HepG2 (cell line): ENCODE results near the gene SIT1. TPM values are rescaled to one million over a fixed set of nuclear protein-coding genes. Genes with fewer than 3 reads are reported as not detected.

ENCODE experiments used
- ATAC-seq: fragments of 200-7000 bp; cut with Tn5 transposase; 3 replicates; pipeline ENCODE4 v1.9.1; 2020; ENCODE audit warnings: mild to moderate bottlenecking, moderate library complexity
- BruUV-seq: library from RNA; stranded (reverse); fragments of 400-500 nt; replicated peaks from 2 replicates; lab custom pipeline; 2021; lab: Mats Ljungman, UMichigan
- CTCF ChIA-PET: fragments of 300-600 bp; formaldehyde crosslinking; extraction: SDS; loops from one replicate; lab custom pipeline; 2021; ENCODE audit warnings: low total read pairs, inconsistent platforms, low intra/inter-chr PET ratio; lab: Yijun Ruan, JAX
- POLR2A ChIA-PET: fragments of 350-600 bp; sonication (Branson Sonifier 250); formaldehyde crosslinking; loops from one replicate; lab custom pipeline; 2020; ENCODE audit warnings: antibody characterized with exemption, inconsistent platforms; lab: Yijun Ruan, JAX
- DNase-seq: peaks from one replicate; pipeline ENCODE4 v3.0.0-alpha.2; 2015; ENCODE audit warnings: low spot score
- FAIRE-seq: peaks from 3 replicates; lab custom pipeline; 2011; peaks lifted over from hg19 to GRCh38; lab: Jason Lieb, UNC
- H2AFZ ChIP-seq: one replicate; pipeline ENCODE4 v1.6.1; 2011; ENCODE audit warnings: low read length, inconsistent platforms
- H3K27ac ChIP-seq: fragments of 300-600 bp; 3 replicates; pipeline ENCODE4 v1.8.0; 2011; ENCODE audit warnings: mixed run types, mild to moderate bottlenecking, mixed read lengths, low read length, inconsistent platforms; ENCODE audit not compliant: insufficient read depth; ENCODE audit errors: extremely low read length
- H3K27me3 ChIP-seq, 2 experiments: fragments of 200-600 bp in 1 of 2; 2 replicates in 1 of 2; 3 replicates in 1 of 2; pipeline versions ENCODE4 v1.6.0 to v1.8.0; 2011; ENCODE audit warnings: low read length in 2 of 2, mild to moderate bottlenecking in 2 of 2, moderate library complexity in 2 of 2, inconsistent platforms in 1 of 2; ENCODE audit not compliant: insufficient read depth in 2 of 2, control insufficient read depth in 1 of 2
- H3K36me3 ChIP-seq, 2 experiments: fragments of 200-600 bp in 1 of 2; replicated peaks in 1 of 2; 2 replicates in 1 of 2; 3 replicates in 1 of 2; pipeline versions ENCODE4 v1.5.1 to v1.8.0; 2011; ENCODE audit warnings: low read length in 2 of 2, inconsistent platforms in 1 of 2; ENCODE audit not compliant: insufficient read depth in 2 of 2, control insufficient read depth in 1 of 2
- H3K4me1 ChIP-seq: 2 replicates; pipeline ENCODE4 v1.5.1; 2012; ENCODE audit warnings: low read length, inconsistent platforms; ENCODE audit not compliant: insufficient read depth
- H3K4me2 ChIP-seq: 2 replicates; pipeline ENCODE4 v1.6.0; 2011; ENCODE audit warnings: low read depth, low read length, inconsistent platforms
- H3K4me3 ChIP-seq, 3 experiments: fragments of 200-600 bp in 1 of 3; sonication (generic), shearing (Covaris generic) in 1 of 3; replicated peaks in 1 of 3; 2 replicates each; pipeline ENCODE4 v1.5.1; 2011 to 2016; ENCODE audit warnings: low read length in 3 of 3, inconsistent platforms in 2 of 3, low read depth in 2 of 3, mild to moderate bottlenecking in 2 of 3, control low read depth in 1 of 3, mixed read lengths in 1 of 3; ENCODE audit not compliant: insufficient read depth in 1 of 3
- H3K79me2 ChIP-seq: one replicate; pipeline ENCODE4 v1.6.1; 2011; ENCODE audit warnings: low read length, inconsistent platforms; ENCODE audit not compliant: insufficient read depth
- H3K9ac ChIP-seq: 2 replicates; pipeline ENCODE4 v1.6.0; 2011; ENCODE audit warnings: mild to moderate bottlenecking, low read depth, low read length, inconsistent platforms; ENCODE audit not compliant: insufficient read depth
- H3K9me3 ChIP-seq: 2 replicates; pipeline ENCODE4 v1.5.1; 2012; ENCODE audit warnings: mild to moderate bottlenecking, low read length
- H4K20me1 ChIP-seq: 2 replicates; pipeline ENCODE4 v1.6.0; 2011; ENCODE audit warnings: inconsistent platforms, mild to moderate bottlenecking, low read length, moderate library complexity; ENCODE audit not compliant: insufficient read depth
- ASH2L ChIP-seq: fragments of 300-600, 200-600 bp; sonication (generic); IDR thresholded peaks from 2 replicates; pipeline ENCODE4 v1.7.0; 2017; ENCODE audit warnings: low read depth, mild to moderate bottlenecking, moderate library complexity, mixed read lengths, low read length; ENCODE audit not compliant: insufficient read length
- CBX1 ChIP-seq: IDR thresholded peaks from one replicate; pipeline ENCODE4 v1.6.1; 2016; ENCODE audit warnings: antibody characterized with exemption, low read depth
- CREB1 ChIP-seq, 2 experiments: fragments of 450-650 bp in 1 of 2; IDR thresholded peaks; 2 replicates each; pipeline ENCODE4 v1.6.1; 2016 to 2017; ENCODE audit warnings: control low read depth in 1 of 2, mild to moderate bottlenecking in 1 of 2, missing compliant biosample characterization in 1 of 2, missing genetic modification characterization in 1 of 2
- NR3C1 ChIP-seq: sonication (generic); formaldehyde crosslinking; IDR thresholded peaks from 2 replicates; pipeline ENCODE4 v1.4.0; 2020; ENCODE audit warnings: missing genetic modification reagents
- THAP9 ChIP-seq: sonication (generic); formaldehyde crosslinking; IDR thresholded peaks from 2 replicates; pipeline ENCODE4; 2020; ENCODE audit warnings: missing genetic modification reagents, mild to moderate bottlenecking, borderline replicate concordance
- ZBTB38 ChIP-seq: sonication (generic); formaldehyde crosslinking; IDR thresholded peaks from 2 replicates; pipeline ENCODE4 v1.5.1; 2020; ENCODE audit warnings: mild to moderate bottlenecking, missing genetic modification reagents
- ZNF12 ChIP-seq: sonication (generic); formaldehyde crosslinking; IDR thresholded peaks from 2 replicates; pipeline ENCODE4 v1.5.0; 2020; ENCODE audit warnings: missing genetic modification reagents
- ZNF121 ChIP-seq: sonication (generic); formaldehyde crosslinking; IDR thresholded peaks from 2 replicates; pipeline ENCODE4 v1.5.0; 2020; ENCODE audit warnings: mild to moderate bottlenecking, missing genetic modification reagents
- ZNF451 ChIP-seq: sonication (generic); formaldehyde crosslinking; IDR thresholded peaks from 2 replicates; pipeline ENCODE4 v1.5.0; 2020; ENCODE audit warnings: mild to moderate bottlenecking, missing genetic modification reagents
- ZNF7 ChIP-seq: IDR thresholded peaks from 2 replicates; pipeline ENCODE4 v1.6.1; 2016; ENCODE audit warnings: missing biosample characterization, missing genetic modification reagents
- ZNF75D ChIP-seq: sonication (generic); formaldehyde crosslinking; IDR thresholded peaks from 2 replicates; pipeline ENCODE4 v1.8.1; 2023; ENCODE audit warnings: missing genetic modification reagents, mild to moderate bottlenecking, borderline replicate concordance
- ZSCAN29 ChIP-seq: sonication (generic); formaldehyde crosslinking; conservative IDR thresholded peaks from 2 replicates; pipeline ENCODE4 v1.4.0; 2020; ENCODE audit warnings: mild to moderate bottlenecking, missing genetic modification reagents
- WGBS: methylation state at CpG from one replicate; pipeline ENCODE4 v1.1.6; 2017; ENCODE audit warnings: low lambda C conversion rate; 5-methylcytosine and 5-hydroxymethylcytosine counted together
- in situ Hi-C: cut with HindIII; loops from 2 replicates; pipeline ENCODE4 v1.10.0; 2017; ENCODE audit warnings: low pct_unique_long_range_greater_than_20kb; ENCODE audit not compliant: extremely low pct_ligation_motif_present
- intact Hi-C: fragments of 100-400 bp; cut with micrococcal nuclease; formaldehyde crosslinking; loops from one replicate; pipeline ENCODE4 v1.10.0; 2022; ENCODE audit not compliant: unreplicated experiment
- polyA plus RNA-seq, 8 experiments: library from polyadenylated mRNA; depleted of rRNA in 3 of 8; stranded (reverse) in 7 of 8; unstranded in 1 of 8; fragments of >200 nt; fragmentation: Illumina TruSeq in 4 of 8; extraction: Trizol in 4 of 8; gene quantifications; 2 replicates each; pipeline versions ENCODE4 v1.2.1 to v1.2.3, GENCODE V29; 2011 to 2016; ENCODE audit warnings: low read depth in 4 of 8, missing spikeins in 1 of 8, mixed read lengths in 1 of 8; ENCODE audit not compliant: insufficient read depth in 1 of 8
- total RNA-seq, 5 experiments: library from RNA; depleted of rRNA; stranded (reverse); fragments of >200 nt; fragmentation: Illumina TruSeq; extraction: Trizol; gene quantifications; 2 replicates each; pipeline ENCODE4 v1.2.3, GENCODE V29; 2016; ENCODE audit warnings: low read depth in 1 of 5

The SIT1 gene
- total and polyA plus RNA-seq, 2 of the 13 experiments (the other 11 are each of a cell fraction or from before 2014, with no cell fraction given) = 0.09 to 6.7 TPM

GRCh38 chr9:35616681-35617459, 33.9 kb downstream of the SIT1 start (continued):
- TF ChIP-seq ZNF451 (CRISPR knock-in tag) (no peak), ZNF12 (CRISPR knock-in tag) (no peak), THAP9 (CRISPR knock-in tag) (no peak), NR3C1 (CRISPR knock-in tag) (no peak), ZNF7 (CRISPR knock-in tag) (no peak), CREB1 (IDR thresholded peaks at IDR 0.05) (peak; percentile 97), CREB1 (CRISPR knock-in tag; IDR thresholded peaks at IDR 0.05) (no peak), ZNF121 (CRISPR knock-in tag) (no peak)

- no peak for FAIRE-seq
- no peak overlapping the region for H3K27ac ChIP-seq
- H3K4me2 ChIP-seq = no peak overlapping the region
- H3K4me3 ChIP-seq = no peak overlapping the region
- in situ Hi-C loops = no loop called here
- H3K36me3 ChIP-seq = no peaks in the 10 kb centered on the region
- BruUV-seq = no TSS peak
- H3K27me3 ChIP-seq = peaks cover 3 to 60% of the 10 kb centered on the region in 2 experiments; a peak in 3 of 5 replicates
- WGBS = 55% methylated on average over 14 of the region's 17 CpGs
- no peak overlapping the region for H3K9ac ChIP-seq
- H3K4me1 ChIP-seq = no peaks in the 10 kb centered on the region
- CTCF ChIA-PET = no interaction called here
- no peaks in the 10 kb centered on the region for H3K9me3 ChIP-seq
- TF ChIP-seq ASH2L (no peak), ZNF75D (CRISPR knock-in tag) (no peak), CBX1 (no peak), ZSCAN29 (CRISPR knock-in tag) (no peak), ZBTB38 (no peak)
- TF ChIP-seq, all 625 proteins: peak for 0
- Histone ChIP-seq H3K79me2 (no peaks in the 10 kb centered on the region), H4K20me1 (no peaks in the 10 kb centered on the region), H2AFZ (no peak overlapping the region)
- DNase-seq (no peak), ATAC-seq (peak; percentile 25; the same call in 2 of the 3 replicates)
- POLR2A ChIA-PET = interaction anchor here (0.6 kb wide), 1 partner anchor 129 kb away, joined by 3 read pairs; no protein-coding TSS in a partner anchor
- intact Hi-C loops = no loop called here
Measured at GRCh38 chr9:35615981-35616680, 34.6 kb downstream of the SIT1 start.
